Right renal cortex interstitium (tissue), 3 donors: ENCODE measurements around the gene SLC23A2. TPM values are rescaled to one million over a fixed set of nuclear protein-coding genes. Genes with fewer than 3 reads are reported as not detected.
"Not testable (repeated sequence)": the region's sequence is repeated elsewhere in the genome, so short reads cannot be mapped to it uniquely, and the experiment has no call there.

Experiments used
- DNase-seq, 3 donors: peaks; one replicate each; pipeline ENCODE4 v3.0.0-alpha.2; 2013; ENCODE audit warnings: low read depth in 3 of 3, low spot score in 2 of 3
- polyA plus RNA-seq, 3 donors: library from polyadenylated mRNA; unstranded; fragments of 120-200 nt; gene quantifications; one replicate each; pipeline ENCODE4 v1.2.1, GENCODE V29; 2013; ENCODE audit not compliant: insufficient read length in 3 of 3

SLC23A2 gene
- polyA plus RNA-seq, 3 donors = 20.5 to 21.0 (median 20.8) TPM

GRCh38 chr20:4854561-4854901, 146.8 kb downstream of the SLC23A2 start:
- DNase-seq = no peak

- no peak for DNase-seq
These were observed 147.4 kb downstream of the SLC23A2 start for GRCh38 chr20:4853757-4854560.

DNA sequence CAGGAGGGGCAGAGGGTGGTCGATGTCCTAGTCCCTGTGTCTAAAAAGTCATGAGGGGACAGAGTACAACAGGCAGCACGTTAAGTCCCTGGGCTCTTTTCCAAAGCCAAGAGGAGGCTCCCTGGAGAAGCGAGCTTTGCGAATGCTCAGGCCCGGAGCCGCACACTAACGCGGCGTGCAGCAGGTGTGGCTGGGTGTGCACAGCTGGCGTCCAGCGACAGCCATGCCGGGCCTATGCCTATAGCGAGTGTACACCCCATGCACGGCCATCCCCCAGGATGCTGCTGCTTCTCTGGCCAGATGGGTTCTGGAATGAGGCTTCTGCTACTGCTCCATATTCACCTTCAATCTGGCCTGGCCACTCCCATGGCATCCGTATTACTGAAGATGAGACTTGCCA, 148.3 kb downstream of the SLC23A2 start:
- no peak for DNase-seq

- no peak for DNase-seq
These were observed 150.3 kb downstream of the SLC23A2 start for GRCh38 chr20:4850960-4851359.

GRCh38 chr20:4848829-4849228, 152.5 kb downstream of the SLC23A2 start:
- DNase-seq = not testable (repeated sequence)

DNA sequence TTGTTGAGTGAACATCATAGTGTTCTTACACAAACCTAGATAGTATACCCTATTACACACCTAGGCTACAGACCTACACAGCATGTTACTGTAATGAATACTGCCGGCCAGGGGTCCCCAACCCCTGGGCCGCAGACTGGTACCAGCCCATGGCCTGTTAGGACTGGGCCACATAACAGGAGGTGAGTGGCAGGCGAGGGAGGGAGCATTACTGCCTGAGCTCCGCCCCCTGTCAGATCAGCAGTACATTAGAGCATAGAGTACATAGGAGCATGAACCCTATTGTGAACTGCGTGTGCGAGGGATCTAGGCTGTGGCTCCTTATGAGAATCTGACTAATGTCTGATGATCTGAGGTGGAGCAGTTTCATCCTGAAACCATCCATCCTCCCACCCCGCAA, 153.3 kb downstream of the SLC23A2 start:
- DNase-seq = no peak

GRCh38 chr20:4846821-4847220, 154.5 kb downstream of the SLC23A2 start:
- DNase-seq = no peak

DNA sequence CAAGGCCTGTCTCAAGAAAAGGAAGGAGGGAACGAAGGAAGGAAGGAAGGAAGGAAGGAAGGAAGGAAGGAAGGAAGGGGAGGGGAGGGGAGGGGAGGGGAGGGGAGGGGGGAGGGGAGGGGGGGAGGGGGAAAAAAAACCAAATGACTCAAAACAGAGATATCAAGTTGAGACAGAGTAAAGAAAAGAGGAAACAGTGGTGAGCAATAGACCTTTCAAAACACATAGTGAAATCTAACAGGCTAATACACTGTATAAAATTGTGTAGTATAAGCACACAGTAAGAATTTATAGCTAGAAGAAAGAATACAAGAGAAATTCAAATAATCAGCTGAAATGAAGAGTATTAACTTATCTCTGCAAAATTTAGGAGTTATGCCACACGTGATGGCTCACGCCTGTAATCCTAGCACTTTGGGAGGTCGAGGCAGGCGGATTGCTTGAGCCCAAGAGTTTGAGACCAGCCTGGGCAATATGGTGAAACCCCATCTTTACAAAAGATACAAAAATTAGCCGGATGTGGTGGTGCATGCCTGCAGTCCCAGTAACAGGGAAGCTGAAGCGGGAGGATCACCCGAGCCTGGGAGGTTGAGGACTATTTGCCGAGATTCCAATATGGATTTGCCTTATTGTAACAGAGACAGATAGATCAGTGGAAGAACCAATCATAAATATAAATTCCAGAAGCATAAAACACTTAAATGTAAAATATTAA, 156.4 kb downstream of the SLC23A2 start:
- DNase-seq = no peak

GRCh38 chr20:4844325-4844724, 157.0 kb downstream of the SLC23A2 start:
- no peak for DNase-seq

GRCh38 chr20:4840801-4841200, 160.5 kb downstream of the SLC23A2 start:
- DNase-seq = no peak

- DNase-seq = no peak
These were observed 162.8 kb downstream of the SLC23A2 start for GRCh38 chr20:4838526-4838925.

DNA sequence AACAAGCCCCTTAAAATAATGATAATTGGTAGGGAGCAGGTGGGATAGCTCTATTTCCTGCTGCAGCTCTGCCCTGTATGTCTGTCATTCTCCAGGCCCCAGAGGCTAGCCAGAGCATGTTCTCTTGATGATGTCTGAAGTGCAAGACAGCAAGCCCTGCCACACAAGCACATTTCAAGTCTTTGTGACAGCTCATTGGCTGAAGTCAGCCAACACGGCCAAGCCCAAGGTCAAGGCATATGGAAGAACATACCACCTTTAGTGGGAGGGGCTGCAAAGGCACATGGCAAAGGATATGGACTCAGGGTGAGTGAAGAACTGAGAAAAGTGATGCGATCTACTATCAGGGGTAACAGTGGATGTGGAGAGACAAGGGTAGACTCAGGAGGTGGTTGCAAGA, 163.6 kb downstream of the SLC23A2 start:
- no peak for DNase-seq

DNA sequence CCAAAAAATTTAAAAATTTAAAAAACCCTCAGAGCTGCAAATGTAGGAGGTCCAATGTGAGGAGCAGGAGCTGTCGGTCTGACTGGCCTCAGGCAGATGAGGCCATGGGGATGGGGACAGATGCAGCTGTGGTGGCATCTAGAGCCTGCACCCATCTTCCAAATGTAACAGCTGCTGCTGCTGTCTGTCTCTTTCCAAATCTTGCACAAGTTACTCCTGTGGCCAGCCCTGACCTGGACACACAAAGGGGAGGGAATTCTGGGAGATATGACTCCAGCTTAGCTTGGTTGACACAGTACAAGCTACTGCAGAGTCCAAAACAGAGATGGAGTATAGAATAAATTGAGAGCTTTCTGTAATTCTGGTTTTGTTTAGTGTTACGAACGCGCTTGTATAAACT, 164.4 kb downstream of the SLC23A2 start:
- no peak for DNase-seq

GRCh38 chr20:4836473-4836872, 164.8 kb downstream of the SLC23A2 start:
- DNase-seq = no peak

- DNase-seq = no peak
These were observed 165.8 kb downstream of the SLC23A2 start for GRCh38 chr20:4835244-4836177.

DNA sequence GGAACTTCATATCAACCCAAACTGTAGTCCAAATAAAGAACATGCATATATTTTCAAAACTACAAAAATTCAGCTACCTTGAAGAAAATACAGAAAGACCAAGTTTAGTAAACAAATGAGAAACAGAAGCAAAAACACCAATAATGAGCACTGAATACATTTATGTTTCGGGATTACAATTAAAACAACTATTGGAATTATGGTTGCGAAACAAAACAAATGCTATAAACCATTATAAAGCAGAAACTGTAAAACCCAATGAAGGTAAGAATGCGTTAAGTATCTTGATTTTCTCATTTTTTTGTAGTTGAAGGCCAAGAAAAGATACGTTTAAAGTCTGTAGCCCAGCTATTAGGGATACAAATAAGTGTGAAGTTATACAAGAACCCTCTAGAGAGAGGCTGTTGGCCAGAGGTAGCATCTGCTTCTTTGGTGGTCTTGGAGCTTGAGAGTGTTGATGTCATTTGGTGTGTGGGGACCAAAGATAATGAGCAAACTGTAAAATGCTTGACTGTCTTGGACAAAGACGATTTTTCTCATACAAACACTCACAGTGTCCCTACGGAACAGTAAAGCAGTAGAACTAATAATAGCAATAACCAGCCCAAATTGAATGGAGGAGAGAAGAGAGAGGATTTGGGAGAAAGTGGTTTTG, 168.1 kb downstream of the SLC23A2 start:
- no peak for DNase-seq

- DNase-seq = no peak
These were observed 168.8 kb downstream of the SLC23A2 start for GRCh38 chr20:4832469-4832868.

GRCh38 chr20:4830696-4831095, 170.6 kb downstream of the SLC23A2 start:
- DNase-seq = no peak

GRCh38 chr20:4830259-4830658, 171.1 kb downstream of the SLC23A2 start:
- no peak for DNase-seq

GRCh38 chr20:4829514-4830215, 171.6 kb downstream of the SLC23A2 start:
- no peak for DNase-seq
